ENCODE measurements around the gene NAALADL2.
A peak's percentile ranks its signal among the peaks of the same experiment; 100 is the strongest.
"Not testable (repeated sequence)": the region's sequence is repeated elsewhere in the genome, so short reads cannot be mapped to it uniquely, and the experiment has no call there.

The NAALADL2 gene

DNA sequence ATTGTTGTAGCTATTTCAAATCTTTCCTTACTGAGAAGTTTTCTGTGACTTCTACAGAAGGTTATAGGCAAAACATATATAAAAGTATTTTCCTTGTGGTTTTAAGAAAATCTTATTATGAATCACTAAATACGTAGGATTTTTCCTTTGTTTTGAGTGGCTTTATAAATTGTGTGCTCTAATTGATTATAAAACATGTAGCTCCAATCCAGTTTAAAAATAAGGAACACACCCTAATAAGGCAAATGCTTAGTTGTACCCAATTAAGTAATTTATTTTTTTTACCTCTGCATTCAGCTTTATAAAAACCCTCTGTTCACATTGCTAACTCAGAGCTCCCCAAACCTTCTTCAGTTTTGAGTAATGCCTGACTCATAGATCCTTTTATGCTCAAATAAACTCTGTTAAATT is 408.0 kb downstream of the NAALADL2 start:
- no peak for DNase-seq (ENCODE audit: low spot score)

- no peak for DNase-seq (ENCODE audit: low spot score)
These were observed 408.4 kb downstream of the NAALADL2 start for GRCh38 chr3:175267561-175267960.

GRCh38 chr3:175269394-175269793 is 410.3 kb downstream of the NAALADL2 start:
- DNase-seq (ENCODE audit: low spot score): no peak

DNA sequence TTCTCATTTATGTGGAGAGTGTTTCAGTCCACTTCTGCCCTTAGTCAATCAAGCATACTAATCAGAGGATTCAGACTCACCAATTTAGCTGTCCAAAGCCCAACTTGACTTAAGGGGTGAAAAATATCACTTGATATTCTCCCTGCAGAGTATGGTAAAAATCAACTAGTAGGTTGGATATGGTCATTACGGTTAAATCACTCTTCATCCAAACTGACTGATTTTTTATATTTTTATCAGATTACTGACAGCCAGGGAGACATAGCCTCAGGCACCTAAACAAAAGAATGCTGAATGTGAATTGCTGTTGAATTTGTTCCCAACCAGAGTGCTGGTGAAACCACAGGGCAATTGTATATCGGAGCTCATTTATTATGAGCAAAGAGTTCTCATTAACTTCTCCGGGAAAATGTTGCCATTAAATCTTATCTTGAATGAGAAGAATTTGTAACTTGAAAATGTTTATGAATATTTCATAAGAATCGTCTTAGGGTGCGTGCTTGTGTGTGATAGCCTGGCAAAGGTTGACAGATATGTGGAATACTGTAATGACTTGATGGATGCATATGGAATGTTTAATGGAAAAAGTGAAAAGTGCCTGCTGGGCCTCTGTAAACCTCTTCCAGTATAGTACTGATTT is 411.2 kb downstream of the NAALADL2 start:
- no peak for DNase-seq (ENCODE audit: low spot score)

- no peak for DNase-seq (ENCODE audit: low spot score)
These were observed 411.7 kb downstream of the NAALADL2 start for GRCh38 chr3:175270866-175271265.

DNA sequence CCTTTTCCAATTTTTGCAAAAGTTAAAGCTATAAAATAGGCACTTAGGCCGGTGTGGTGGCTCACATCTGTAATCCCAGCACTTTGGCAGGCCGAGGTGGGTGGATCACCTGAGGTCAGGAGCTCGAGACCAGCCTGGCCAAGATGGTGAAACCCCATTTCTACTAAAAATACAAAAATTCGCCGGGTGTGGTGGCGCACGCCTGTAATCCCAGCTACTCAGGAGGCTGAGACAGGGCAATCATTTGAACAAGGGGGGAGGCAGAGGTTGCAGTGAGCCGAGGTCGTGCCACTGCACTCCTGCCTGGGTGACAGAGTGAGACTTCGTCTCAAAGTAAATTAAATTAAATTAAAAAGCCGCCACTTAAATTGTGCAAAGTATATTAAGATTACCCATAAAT is 412.3 kb downstream of the NAALADL2 start:
- DNase-seq (ENCODE audit: low spot score): not testable (repeated sequence)

DNA sequence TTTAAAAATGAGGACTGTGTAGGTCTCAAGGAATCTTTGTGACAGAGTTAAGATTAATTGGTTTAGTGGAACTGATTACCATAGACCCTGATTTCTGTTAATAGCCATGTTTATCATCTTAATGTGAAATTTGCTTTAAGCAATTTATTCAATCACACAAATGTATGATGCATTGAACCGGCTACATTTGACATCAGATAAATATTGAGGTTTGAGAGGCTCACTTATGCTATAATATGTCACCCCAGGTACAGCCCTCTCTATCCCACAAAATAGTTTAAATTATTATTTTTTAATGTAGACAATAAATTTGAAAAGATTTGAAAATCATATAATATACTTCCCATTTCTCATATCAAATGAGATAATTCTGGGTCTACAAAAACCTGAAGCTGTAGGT is 413.3 kb downstream of the NAALADL2 start:
- DNase-seq (ENCODE audit: low spot score): no peak

DNA sequence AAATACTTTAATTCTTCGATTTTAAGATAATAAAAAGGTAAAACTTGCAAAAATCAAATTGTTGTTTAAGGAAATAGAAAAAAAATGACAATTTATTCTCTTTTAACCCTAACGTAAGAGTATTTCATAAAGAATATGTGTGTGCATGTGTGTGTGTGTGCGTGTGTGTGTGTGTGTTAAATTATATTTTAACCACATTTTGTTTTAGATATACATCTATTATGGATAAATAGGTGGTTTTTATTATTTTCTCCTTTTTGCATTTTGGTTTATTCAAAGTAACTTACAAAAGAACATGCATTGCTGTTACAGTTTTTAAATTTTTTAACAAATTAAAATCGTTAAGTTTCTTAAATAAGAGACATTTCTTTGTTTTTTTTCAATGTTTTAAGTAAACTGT is 414.4 kb downstream of the NAALADL2 start:
- DNase-seq (ENCODE audit: low spot score): no peak

- DNase-seq (ENCODE audit: low spot score): no peak
These were observed 414.9 kb downstream of the NAALADL2 start for GRCh38 chr3:175274056-175274455.

- no peak for DNase-seq (ENCODE audit: low spot score)
These were observed 415.5 kb downstream of the NAALADL2 start for GRCh38 chr3:175274474-175275218.

GRCh38 chr3:175278680-175279079 is 419.5 kb downstream of the NAALADL2 start:
- no peak for DNase-seq (ENCODE audit: low spot score)

DNA sequence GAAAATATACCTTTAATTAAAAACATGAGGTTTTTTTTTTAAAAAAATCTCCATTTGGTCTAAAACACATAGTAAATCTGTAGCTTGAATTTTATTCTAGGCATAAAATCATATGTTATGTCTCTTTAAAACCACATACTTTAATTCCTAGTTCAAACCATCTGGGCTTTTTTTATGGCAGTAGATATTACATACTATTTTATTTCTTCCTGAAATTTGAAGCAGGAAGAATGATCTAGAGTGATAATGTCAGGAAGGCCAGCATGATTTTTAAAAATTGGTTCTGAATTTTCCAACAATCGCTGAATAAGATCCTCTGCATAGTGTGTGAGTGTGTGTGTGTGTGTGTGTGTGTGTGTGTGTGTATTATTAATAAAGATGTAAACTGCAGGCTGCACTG is 420.3 kb downstream of the NAALADL2 start:
- no peak for DNase-seq (ENCODE audit: low spot score)

GRCh38 chr3:175279911-175280310 is 420.8 kb downstream of the NAALADL2 start:
- no peak for DNase-seq (ENCODE audit: low spot score)

DNA sequence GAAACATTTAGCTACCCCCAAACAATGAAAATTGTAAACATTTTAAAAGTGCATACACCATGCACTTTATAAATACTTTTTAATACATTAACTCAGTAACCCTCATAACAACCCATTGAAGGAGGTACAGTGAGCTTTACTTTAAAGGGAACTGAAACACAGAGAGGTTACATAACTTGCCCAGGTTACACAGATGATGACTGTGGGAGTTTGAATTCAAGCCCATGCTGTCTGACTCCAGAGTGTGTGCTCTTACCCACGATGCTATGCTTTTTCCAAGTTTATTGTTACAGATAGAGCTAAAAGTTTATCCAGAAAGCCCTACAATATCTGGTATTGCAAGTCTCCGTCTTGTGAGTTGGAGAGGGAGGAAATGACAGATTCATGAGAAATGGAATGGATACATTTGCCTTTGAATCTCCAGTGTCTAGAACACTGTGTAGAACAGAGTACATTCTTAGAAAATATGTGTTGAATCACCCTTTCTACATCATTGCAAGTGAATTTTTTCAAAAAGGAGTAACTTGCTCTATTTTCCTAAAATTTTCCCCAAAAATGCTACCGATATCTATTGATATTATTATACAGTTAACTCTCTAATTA is 428.3 kb downstream of the NAALADL2 start:
- DNase-seq (ENCODE audit: low spot score): no peak

DNA sequence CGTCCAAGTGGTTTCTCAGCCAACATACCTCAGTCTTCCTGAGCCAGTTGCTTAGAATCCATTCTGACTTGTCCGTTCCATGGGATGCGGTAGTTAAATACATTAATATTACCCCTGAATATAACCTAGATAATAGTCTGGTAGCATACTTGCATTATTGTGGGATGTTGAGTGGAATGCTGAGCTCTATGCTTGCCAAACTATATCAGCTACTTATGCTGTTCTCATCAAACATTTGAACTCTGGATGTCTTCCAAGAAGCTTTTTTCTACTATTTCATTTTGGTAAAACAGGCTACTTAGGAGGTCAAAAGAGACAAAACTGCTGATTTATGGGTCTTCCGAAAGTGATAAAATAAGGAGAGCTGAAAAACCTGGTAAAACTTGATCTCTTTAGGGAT is 429.5 kb downstream of the NAALADL2 start:
- DNase-seq (ENCODE audit: low spot score): no peak

DNA sequence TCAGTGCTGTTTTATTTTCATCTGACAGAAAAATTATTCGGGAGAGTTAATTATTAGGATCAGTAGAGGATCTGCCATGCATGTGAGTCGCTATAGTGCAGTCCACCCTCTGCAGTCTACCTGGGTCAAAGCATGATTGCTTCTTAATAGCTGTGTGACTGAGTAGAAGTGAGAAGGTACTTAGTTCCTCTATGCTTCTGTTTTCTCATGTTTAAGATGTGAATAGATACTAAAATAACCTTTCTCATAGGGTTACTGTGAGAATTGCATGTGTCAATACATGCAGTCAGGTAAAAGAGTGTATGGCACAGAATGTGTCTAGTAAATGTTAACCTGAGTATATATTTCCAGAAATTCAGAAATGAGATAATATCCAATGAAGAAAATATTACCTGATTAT is 435.7 kb downstream of the NAALADL2 start:
- DNase-seq (ENCODE audit: low spot score): no peak

GRCh38 chr3:175295248-175296130 is 436.4 kb downstream of the NAALADL2 start:
- DNase-seq (ENCODE audit: low spot score): no peak

- no peak for DNase-seq (ENCODE audit: low spot score)
These were observed 438.1 kb downstream of the NAALADL2 start for GRCh38 chr3:175297216-175297615.

GRCh38 chr3:175301741-175302140 is 442.6 kb downstream of the NAALADL2 start:
- DNase-seq (ENCODE audit: low spot score): no peak

DNA sequence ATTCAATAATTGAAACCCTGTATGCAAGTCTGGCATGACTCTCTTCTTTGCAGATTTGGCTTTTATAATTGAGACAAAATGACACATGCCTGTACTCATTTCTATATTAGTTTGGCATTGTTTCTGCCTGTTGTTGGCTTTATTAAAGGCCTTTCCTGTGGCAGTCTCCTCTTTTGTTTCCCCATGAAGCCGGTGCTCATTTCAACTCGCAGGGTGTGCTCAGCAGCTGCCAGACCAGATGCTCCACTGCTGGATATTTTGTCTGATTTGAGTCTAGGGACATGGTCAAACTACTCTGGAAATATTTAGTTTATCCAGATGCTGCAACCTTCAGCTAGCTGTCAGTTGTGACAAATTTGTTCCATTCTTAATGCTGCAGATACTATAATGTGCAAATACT is 445.3 kb downstream of the NAALADL2 start:
- no peak for DNase-seq (ENCODE audit: low spot score)

DNA sequence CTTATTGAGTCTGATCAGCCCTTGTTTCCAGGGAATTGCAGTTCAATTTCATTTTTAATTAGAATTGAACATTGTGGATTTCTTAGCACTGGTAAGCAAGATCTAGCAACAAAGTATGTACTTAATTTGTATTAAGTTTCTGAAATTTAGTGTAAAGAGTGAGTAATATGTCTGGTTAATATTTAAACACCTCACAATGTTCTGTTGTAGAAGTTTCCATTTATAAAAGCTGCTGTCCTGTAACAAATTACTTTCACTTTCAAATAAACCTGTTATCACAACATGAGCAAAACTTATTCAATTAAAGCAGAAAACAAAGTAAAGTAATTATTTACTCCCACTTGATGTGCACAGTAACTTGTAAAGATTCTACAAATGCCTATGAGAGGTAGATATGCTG is 448.5 kb downstream of the NAALADL2 start:
- peak; percentile 6 for DNase-seq (ENCODE audit: low spot score)

DNA sequence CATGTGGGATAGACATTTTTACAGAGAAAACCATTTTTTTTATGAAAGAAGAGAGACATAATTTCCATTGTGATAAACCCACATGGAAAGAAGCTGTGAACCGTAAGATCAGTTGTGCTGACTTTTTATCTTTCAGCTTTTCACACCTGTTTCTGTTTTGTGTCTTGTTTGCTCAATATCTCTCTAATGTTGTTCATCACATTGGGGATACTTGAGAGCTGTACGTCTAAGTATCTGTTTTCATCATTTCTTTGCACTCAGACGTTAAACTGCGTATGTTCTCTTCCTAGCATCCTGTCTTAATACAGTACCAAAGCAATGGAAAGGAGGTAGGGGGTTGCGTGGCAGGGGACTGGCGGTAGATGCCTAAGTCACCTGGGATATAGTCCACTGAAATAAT is 449.0 kb downstream of the NAALADL2 start:
- no peak for DNase-seq (ENCODE audit: low spot score)
